OCI-LY3 (cell line): ENCODE data around the gene XPNPEP3.
"Not testable (repeated sequence)": the region's sequence is repeated elsewhere in the genome, so short reads cannot be mapped to it uniquely, and the experiment has no call there.

Experiments used
- H2AFZ ChIP-seq: fragments of 200-600, 300-600 bp; shearing (Covaris generic); 2 replicates; pipeline ENCODE4 v1.6.0; 2014; ENCODE audit warnings: antibody characterized with exemption, low read depth, low read length
- H3K27ac ChIP-seq: fragments of 200-600, 300-600 bp; sonication (generic); 2 replicates; pipeline ENCODE4 v1.5.1; 2014; ENCODE audit warnings: mild to moderate bottlenecking, low read length, moderate library complexity, mixed read lengths
- H3K27me3 ChIP-seq: fragments of 200-600, 300-600 bp; sonication (generic); 2 replicates; pipeline ENCODE4 v1.6.1; 2014; ENCODE audit warnings: low read depth, low read length, mixed read lengths
- H3K36me3 ChIP-seq: fragments of 200-600, 300-600 bp; sonication (generic); replicated peaks from 2 replicates; pipeline ENCODE3; 2014; ENCODE audit warnings: low read depth, low read length, mixed read lengths
- H3K4me1 ChIP-seq: fragments of 300-600, 200-600 bp; sonication (generic); 2 replicates; pipeline ENCODE4 v1.6.1; 2014; ENCODE audit warnings: low read length, mixed read lengths
- H3K4me2 ChIP-seq: fragments of 200-600, 300-600 bp; sonication (generic); 2 replicates; pipeline ENCODE4 v1.6.1; 2014; ENCODE audit warnings: low read length, mixed read lengths
- H3K4me3 ChIP-seq: fragments of 300-600, 200-600 bp; sonication (generic); 2 replicates; pipeline ENCODE4 v1.5.1; 2014; ENCODE audit warnings: antibody characterized with exemption, mild to moderate bottlenecking, low read length, moderate library complexity
- H3K79me2 ChIP-seq: fragments of 300-600, 200-600 bp; shearing (Covaris generic); 2 replicates; pipeline ENCODE4 v1.6.1; 2014; ENCODE audit warnings: mild to moderate bottlenecking, low read length, mixed read lengths
- H3K9ac ChIP-seq: fragments of 300-600, 200-600 bp; shearing (Covaris generic); 2 replicates; pipeline ENCODE4 v1.6.0; 2014; ENCODE audit warnings: mild to moderate bottlenecking, low read length, moderate library complexity
- H3K9me3 ChIP-seq: fragments of 200-600, 300-600 bp; shearing (Covaris generic); 2 replicates; pipeline ENCODE4 v1.6.1; 2014; ENCODE audit warnings: low read length, mixed read lengths; ENCODE audit not compliant: insufficient read depth
- H4K20me1 ChIP-seq: fragments of 200-600, 300-600 bp; sonication (generic); 2 replicates; pipeline ENCODE4 v1.6.1; 2016; ENCODE audit warnings: low read length, mixed read lengths; ENCODE audit not compliant: insufficient read depth
- CTCF ChIP-seq: fragments of 200-600, 300-600 bp; sonication (generic); IDR thresholded peaks from 2 replicates; pipeline ENCODE4 v1.5.1; 2014; ENCODE audit warnings: antibody characterized with exemption, low read length, low read depth
- EZH2phosphoT487 ChIP-seq: fragments of 200-600 bp; shearing (Covaris generic); IDR thresholded peaks from 2 replicates; pipeline ENCODE4 v1.6.1; 2018; ENCODE audit warnings: antibody characterized with exemption, mixed run types, low read depth

The XPNPEP3 gene

GRCh38 chr22:40823426-40823825 lies 33.5 kb upstream of the XPNPEP3 start:
- Histone ChIP-seq H3K4me1 (peaks cover 20% of the 10 kb centered on the region), H3K36me3 (peaks cover 14% of the 10 kb centered on the region), H3K9me3 (no peaks in the 10 kb centered on the region), H2AFZ (no peak overlapping the region), H3K27me3 (no peaks in the 10 kb centered on the region), H3K79me2 (peaks cover 7% of the 10 kb centered on the region), H3K9ac (no peak overlapping the region), H4K20me1 (no peaks in the 10 kb centered on the region), H3K27ac (peak overlapping the region; percentile 46), H3K4me2 (peak overlapping the region; percentile 11; the same call in 1 of the 2 replicates), H3K4me3 (no peak overlapping the region)
- TF ChIP-seq CTCF (no peak), EZH2phosphoT487 (no peak)

- H3K9ac ChIP-seq, H3K27me3 ChIP-seq, H2AFZ ChIP-seq, H3K4me2 ChIP-seq, H3K9me3 ChIP-seq, H3K27ac ChIP-seq, H4K20me1 ChIP-seq, H3K4me3 ChIP-seq, H3K79me2 ChIP-seq: not testable (repeated sequence)
- peaks cover 13% of the 10 kb centered on the region for H3K4me1 ChIP-seq
- H3K36me3 ChIP-seq, result peaks cover 36% of the 10 kb centered on the region
Observed at GRCh38 chr22:40826292-40826691, 30.7 kb upstream of the XPNPEP3 start.

DNA sequence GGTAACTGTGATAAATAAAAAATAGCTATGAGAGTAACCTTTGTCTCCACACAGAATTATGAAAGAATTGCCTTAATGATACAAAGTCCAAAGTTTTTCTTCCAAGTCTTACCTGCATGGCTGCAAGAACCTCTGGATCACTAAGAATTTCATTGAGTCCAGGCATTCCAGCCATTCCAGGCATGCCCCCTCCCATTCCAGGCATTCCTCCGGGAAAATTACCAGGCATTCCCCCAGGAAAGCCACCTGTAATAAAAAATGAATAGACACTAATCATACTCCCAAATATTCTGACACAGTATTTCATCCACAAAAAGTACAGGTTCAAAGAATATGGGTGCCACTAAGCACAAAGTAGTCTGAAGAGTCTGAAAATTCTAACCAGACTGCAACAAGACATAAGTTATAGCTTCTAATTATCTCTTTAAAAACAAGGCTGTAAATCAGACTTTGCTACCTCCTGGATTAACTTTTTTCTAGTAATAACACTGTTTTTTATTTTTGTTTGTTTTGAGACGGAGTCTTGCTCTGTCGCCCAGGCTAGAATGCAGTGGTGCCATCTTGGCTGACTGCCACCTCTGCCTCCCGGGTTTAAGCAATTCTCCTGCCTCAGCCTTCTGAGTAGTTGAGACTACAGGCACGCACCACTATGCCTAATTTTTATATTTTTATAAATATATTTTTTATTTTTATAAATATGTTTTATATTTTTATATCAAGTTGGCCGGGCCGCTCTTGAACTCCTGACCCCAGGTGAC lies 29.8 kb upstream of the XPNPEP3 start:
- no peak overlapping the region for H3K4me3 ChIP-seq
- H3K9me3 ChIP-seq, result no peaks in the 10 kb centered on the region
- H3K4me1 ChIP-seq, result peaks cover 13% of the 10 kb centered on the region
- TF ChIP-seq CTCF, result no peak
- TF ChIP-seq EZH2phosphoT487, result no peak
- no peak overlapping the region for H2AFZ ChIP-seq
- H3K79me2 ChIP-seq, result no peaks in the 10 kb centered on the region
- H3K4me2 ChIP-seq, result no peak overlapping the region
- H3K27ac ChIP-seq, result no peak overlapping the region
- H3K9ac ChIP-seq, result no peak overlapping the region
- peaks cover 41% of the 10 kb centered on the region for H3K36me3 ChIP-seq
- no peaks in the 10 kb centered on the region for H3K27me3 ChIP-seq
- H4K20me1 ChIP-seq, result no peaks in the 10 kb centered on the region

DNA sequence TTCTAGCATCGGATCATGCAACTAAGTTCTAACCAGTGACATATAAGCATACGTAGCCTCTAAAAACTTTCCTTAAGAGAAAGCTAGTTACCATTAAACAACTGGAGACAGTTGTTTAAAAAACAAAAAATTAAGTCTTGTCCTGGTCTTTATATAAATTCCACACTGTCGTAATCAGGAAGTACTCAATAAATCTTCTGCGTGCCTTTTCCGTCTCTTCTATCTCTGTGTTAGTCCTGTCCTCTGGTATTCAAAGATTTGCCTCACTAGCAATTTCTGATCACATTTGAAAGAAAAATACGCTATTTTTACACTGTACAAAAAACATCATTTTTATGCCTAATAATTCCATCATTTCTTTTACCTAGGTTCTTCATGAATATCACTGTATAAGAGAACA lies 27.8 kb upstream of the XPNPEP3 start:
- Histone ChIP-seq H3K79me2 (no peaks in the 10 kb centered on the region), H3K9me3 (no peaks in the 10 kb centered on the region), H3K27me3 (no peaks in the 10 kb centered on the region), H3K4me2 (no peak overlapping the region), H2AFZ (no peak overlapping the region), H3K4me3 (no peak overlapping the region), H3K36me3 (peaks cover 43% of the 10 kb centered on the region), H3K4me1 (no peaks in the 10 kb centered on the region), H3K9ac (no peak overlapping the region), H4K20me1 (no peaks in the 10 kb centered on the region), H3K27ac (no peak overlapping the region)
- TF ChIP-seq CTCF (no peak), EZH2phosphoT487 (no peak)
